K562 treated with DMSO at 1 percent for 48 hours (cell line): ENCODE results near the gene HIPK3. TPM values are rescaled to one million over a fixed set of nuclear protein-coding genes. Genes with fewer than 3 reads are reported as not detected.

Experiments used
- total RNA-seq: library from RNA; unstranded; fragments of 300-600 nt; gene quantifications from 2 replicates; pipeline ENCODE4 v1.2.3, GENCODE V29; 2022; ENCODE audit warnings: low replicate concordance; ENCODE audit errors: extremely low read depth

Gene HIPK3
- not detected in 2 replicates for total RNA-seq

DNA sequence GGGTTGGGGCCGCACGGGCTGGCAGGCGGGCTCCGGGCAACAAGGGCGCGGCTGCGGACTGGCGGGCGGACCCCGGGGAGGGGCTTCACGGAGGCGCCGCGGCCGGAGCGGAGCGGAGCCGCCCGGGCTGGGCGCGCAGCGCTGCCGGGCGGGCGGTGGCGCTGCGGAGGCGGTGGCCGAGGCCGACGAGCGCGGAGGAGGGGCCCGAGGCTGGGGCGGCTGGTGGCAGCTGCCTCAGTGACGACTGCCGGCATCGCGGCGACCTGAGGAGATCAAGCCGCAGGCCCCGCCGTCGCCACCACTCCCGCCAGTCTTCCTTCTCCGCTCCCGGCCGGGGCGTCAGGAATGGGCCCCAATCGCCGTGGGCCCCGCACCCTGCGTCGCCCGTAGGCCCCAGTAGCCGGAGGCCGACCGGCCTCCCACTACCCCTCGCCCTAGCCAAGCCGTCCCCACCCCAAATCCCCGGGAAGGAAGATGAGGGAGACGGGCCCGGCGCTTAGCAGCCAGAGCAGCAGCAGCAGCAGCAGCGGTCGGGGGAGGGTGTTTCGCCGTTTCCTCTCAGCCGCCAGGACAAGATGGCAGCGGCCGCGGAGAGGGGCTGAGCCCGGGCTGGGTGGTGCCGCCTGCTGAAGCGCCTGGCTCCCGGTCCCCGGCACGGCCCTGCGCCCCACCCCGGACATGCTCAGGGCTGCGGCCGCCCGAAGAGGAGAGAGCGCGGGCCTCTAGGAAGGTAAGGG is at the start of gene HIPK3:
TSS of gene HIPK3 (plus strand) at position 222 of the 737 bp plus-strand sequence.

DNA sequence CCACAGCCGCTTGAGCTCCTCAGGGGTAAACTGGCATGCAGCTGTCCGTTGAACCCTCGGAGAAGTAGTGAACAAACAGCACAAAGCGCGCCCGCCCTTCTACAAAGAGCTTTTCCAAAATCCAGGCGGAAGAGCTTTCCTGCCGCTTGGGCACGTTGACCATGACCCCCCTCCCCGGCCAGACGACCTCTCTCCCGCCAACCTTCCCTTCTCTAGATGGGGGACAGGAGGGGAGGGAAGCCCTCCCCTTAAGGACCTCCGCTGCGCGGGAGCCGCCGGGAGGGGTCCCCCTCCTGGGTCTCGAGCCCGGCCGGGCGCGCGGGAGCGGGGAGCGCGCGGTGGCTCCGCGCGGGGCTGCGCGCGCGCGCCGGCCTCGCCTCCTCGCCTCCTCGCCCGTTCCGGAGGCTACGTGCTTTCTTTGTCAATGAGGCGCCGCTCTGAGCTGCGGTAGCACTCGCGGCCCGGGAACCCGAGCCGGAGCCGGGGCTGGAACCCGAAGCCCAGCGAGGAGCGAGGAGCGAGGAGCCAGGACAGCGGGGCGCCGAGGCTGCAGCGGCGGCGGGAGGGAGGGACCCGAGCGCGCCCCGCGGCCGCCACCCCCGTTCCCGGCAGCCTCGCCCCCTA is 118.6 kb downstream of the HIPK3 start, which contains the start of gene KIAA1549L:
TSS of gene KIAA1549L (plus strand) at position 421 of the 624 bp plus-strand sequence.

Other genes starting within 250 kb of the HIPK3 start
- not detected in 2 replicates for gene DEPDC7, start 241.5 kb upstream of the HIPK3 start, total RNA-seq
- gene TCP11L1, start 217.8 kb upstream of the HIPK3 start, total RNA-seq: not detected in 2 replicates
- gene CSTF3, start 95.9 kb upstream of the HIPK3 start, total RNA-seq: not detected in 2 replicates
- gene KIAA1549L, start 118.7 kb downstream of the HIPK3 start, total RNA-seq: not detected in 2 replicates